Measurements from ENCODE around the gene CDC45.
A peak's percentile ranks its signal among the peaks of the same experiment; 100 is the strongest.
"Not testable (repeated sequence)": the region's sequence is repeated elsewhere in the genome, so short reads cannot be mapped to it uniquely, and the experiment has no call there.

CDC45 gene

DNA sequence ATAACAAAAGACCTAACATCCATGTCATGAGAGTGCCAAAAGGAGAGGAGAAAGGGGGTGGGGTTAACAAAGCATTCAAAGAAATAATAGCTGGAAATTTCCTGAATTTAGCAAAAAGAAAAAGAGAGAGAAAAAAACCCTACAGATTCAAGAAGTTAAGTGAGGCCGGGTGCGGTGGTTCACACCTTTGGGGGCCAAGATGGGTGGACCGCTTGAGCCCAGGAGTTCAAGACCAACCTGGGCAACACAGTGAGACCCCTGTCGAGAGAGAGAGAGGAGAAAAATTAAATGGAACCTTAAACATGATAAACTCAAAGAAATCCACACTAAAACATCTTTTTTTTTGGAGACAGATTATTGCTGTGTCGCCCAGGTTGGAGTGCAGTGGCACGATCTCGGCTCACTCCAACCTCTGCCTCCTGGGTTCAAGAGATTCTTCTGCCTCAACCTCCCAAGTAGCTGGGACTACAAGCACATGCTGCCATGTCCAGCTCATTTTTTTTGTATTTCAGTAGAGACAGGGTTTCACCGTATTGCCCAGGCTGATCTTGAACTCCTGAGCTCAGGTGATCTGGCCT is 53.4 kb downstream of the CDC45 start:
- H3K9me3 Mint-ChIP-seq, result no peaks in the 10 kb centered on the region
- H3K4me1 Mint-ChIP-seq, result no peaks in the 10 kb centered on the region
- ATAC-seq (no peak), DNase-seq (ENCODE audit: low spot score in 2 of 2) (no peak)
- no peak overlapping the region for H3K27ac Mint-ChIP-seq
- H3K4me3 Mint-ChIP-seq, result no peak overlapping the region
- H3K36me3 Mint-ChIP-seq, result no peaks in the 10 kb centered on the region

DNA sequence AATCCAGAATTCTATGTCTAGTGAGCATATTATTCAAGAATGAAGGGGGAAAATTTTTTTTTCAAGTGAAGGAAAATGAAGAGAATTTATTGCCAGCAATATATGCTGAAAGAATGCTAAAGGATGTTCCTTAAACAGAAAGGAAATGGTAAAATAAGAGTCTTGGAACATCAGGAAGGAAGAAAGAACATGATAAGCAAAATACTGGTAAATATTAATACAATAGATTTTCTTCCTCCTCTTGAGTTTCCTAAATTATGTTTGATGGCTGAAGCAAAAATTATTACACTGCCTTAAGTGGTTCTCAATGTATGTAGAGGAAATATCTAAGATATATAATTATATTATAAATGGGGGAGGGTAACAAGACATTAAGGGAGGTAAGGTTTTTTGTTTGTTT is 54.1 kb downstream of the CDC45 start:
- H3K9me3 Mint-ChIP-seq, result no peaks in the 10 kb centered on the region
- no peak overlapping the region for H3K4me3 Mint-ChIP-seq
- no peaks in the 10 kb centered on the region for H3K4me1 Mint-ChIP-seq
- no peak overlapping the region for H3K27ac Mint-ChIP-seq
- H3K36me3 Mint-ChIP-seq, result no peaks in the 10 kb centered on the region
- ATAC-seq (no peak), DNase-seq (ENCODE audit: low spot score in 2 of 2) (no peak)

DNA sequence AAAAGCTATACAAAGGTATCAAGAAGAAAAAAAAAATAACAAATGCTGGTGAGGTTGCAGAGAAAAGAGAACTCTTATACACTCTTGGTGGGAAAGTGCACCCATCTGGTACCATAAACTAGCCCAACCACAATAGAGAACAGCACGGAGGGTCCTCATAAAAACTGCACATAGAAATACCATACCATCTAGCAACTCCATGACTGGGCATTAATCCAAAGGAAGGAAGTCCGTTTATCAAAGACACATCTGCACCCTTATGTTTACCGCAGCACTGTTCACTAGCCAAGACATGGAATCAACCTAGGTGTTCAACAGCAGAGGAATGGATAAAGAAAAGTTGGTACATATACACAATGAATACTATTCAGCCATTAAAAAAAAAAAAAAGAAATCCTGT is 55.3 kb downstream of the CDC45 start:
- DNase-seq (ENCODE audit: low spot score in 2 of 2), result no peak

DNA sequence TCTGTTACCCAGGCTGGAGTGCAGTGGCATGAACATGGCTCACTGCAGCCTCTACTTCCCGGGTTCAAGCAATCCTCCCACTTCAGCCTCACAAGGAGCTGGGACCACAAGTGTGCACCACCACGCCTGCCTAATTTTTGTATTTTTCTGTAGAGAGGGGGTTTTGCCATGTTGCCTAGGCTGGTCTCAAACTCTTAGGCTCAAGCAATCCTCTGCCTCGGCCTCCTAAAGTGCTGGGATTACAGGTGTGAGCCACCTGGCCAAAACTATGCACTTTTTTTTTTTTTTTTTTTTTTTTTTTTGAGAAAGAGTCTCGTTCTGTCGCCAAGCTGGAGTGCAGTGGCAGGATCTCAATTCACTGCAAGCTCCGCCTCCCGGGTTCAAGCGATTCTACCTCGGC is 56.8 kb downstream of the CDC45 start:
- Mint-ChIP-seq H3K9me3 (no peaks in the 10 kb centered on the region), H3K4me1 (no peaks in the 10 kb centered on the region)

More for the DNA sequence above, 55.3 kb downstream of the CDC45 start:
- ATAC-seq, result no peak
- Mint-ChIP-seq H3K4me1 (no peaks in the 10 kb centered on the region), H3K4me3 (no peak overlapping the region), H3K36me3 (no peaks in the 10 kb centered on the region), H3K27ac (no peak overlapping the region), H3K9me3 (no peaks in the 10 kb centered on the region)

DNA sequence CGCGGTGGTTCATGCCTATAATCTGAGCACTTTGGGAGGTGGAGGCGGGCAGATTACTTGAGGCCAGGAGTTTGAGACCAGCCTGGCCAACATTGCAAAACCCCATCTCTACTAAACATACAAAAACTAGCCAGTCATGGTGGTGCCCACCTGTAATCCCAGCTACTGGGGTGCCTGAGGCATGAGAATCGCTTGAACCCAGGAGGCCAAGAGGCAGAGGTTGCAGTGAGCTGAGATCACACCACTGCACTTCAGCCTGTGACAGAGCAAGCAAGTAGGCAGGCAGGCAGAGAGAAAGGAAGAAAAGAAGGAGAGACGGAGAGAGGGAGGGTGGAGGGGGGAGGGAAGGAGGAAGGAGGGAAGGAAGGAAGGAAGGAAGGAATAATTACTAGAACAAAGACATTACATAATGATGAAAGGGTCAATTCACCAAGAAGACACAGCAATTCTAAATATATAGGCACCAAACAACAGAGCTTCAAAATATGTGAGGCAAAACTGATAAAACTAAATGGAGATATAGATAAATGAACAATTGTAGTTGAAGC is 58.3 kb downstream of the CDC45 start:
- Mint-ChIP-seq H3K27ac (no peak overlapping the region), H3K36me3 (no peaks in the 10 kb centered on the region), H3K4me1 (no peaks in the 10 kb centered on the region), H3K9me3 (no peaks in the 10 kb centered on the region), H3K4me3 (no peak overlapping the region)
- DNase-seq (ENCODE audit: low spot score in 2 of 2), result no peak
- ATAC-seq, result no peak

More for the DNA sequence above, 56.8 kb downstream of the CDC45 start:
- H3K36me3 Mint-ChIP-seq, result no peaks in the 10 kb centered on the region
- no peak for ATAC-seq
- no peak overlapping the region for H3K27ac Mint-ChIP-seq
- no peak overlapping the region for H3K4me3 Mint-ChIP-seq
- DNase-seq (ENCODE audit: low spot score in 2 of 2), result no peak

DNA sequence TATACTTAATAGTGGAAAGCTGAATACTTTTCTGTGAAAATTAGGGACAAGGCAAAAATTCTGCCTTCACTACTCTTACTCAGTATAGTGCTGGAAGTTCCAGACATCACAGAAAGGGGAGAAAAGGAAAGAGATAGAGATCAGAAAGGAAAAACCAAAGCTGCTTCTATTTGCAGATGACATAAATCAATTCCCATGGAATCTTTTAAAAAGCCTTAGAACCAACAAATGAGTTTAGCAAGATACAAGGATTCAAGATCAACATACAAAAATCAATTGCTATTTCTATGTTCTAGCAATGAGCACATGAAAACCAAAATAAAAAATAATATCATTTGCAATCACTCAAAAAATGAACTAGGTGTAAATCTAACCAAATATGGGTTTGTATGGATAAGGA is 60.7 kb downstream of the CDC45 start:
- DNase-seq (ENCODE audit: low spot score in 2 of 2) (no peak), ATAC-seq (no peak)
- Mint-ChIP-seq H3K36me3 (no peaks in the 10 kb centered on the region), H3K4me1 (no peaks in the 10 kb centered on the region), H3K27ac (no peak overlapping the region), H3K4me3 (no peak overlapping the region), H3K9me3 (no peaks in the 10 kb centered on the region)

DNA sequence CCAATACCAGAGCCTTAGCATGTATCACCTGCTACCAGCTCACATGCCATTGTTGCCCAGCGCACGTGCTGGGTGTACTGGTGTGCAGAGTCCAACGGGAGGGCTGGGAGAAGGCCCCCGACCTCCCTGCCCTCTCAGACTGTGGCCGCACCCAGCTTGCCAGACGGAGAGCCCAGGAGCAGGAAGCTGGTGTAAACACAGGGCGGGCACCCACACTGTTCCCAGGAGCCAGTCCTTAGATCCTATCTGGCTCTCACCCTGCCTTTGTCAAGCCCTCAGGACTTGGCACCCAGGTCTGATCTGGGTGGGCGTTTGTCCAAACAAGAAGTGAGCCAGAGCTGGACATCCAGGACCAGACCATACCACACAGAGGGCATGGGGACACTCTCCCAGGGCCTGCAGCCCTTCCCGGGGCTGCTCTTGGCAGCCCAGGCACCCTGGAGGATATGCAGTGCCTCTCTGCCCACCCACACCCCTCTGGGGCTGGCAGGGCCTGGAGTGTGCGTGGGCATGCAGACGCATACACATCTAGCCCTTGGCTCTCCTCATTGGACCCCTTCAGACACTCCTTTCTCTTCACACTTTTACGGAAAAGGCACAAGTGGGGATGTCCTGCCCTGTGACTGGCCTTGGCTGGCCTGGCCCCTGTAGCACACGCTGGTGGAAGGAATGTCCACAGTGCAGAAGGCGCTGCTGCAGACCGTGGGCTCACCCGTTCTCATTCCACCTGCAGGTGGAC is 64.4 kb downstream of the CDC45 start:
- H3K4me3 Mint-ChIP-seq, result no peak overlapping the region
- H3K36me3 Mint-ChIP-seq, result no peaks in the 10 kb centered on the region
- H3K27ac Mint-ChIP-seq, result no peak overlapping the region
- ATAC-seq, result no peak
- DNase-seq (ENCODE audit: low spot score in 2 of 2), result no peak
- no peaks in the 10 kb centered on the region for H3K9me3 Mint-ChIP-seq
- no peaks in the 10 kb centered on the region for H3K4me1 Mint-ChIP-seq

DNA sequence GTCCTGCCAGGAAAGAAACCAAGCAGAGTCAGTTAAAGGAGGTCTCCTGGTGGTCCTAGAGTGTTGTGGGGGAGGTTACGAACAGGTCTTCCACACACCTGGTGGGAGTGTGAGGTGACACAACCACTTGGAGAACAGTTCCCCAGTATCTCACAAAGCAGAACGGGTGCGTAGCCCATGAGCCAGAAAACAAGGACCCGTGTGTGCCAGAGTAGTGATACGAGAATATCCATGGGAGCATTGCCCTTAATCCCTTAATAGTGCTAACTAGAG is 66.2 kb downstream of the CDC45 start:
- H3K27ac Mint-ChIP-seq, result no peak overlapping the region
- DNase-seq (ENCODE audit: low spot score in 2 of 2), result no peak

DNA sequence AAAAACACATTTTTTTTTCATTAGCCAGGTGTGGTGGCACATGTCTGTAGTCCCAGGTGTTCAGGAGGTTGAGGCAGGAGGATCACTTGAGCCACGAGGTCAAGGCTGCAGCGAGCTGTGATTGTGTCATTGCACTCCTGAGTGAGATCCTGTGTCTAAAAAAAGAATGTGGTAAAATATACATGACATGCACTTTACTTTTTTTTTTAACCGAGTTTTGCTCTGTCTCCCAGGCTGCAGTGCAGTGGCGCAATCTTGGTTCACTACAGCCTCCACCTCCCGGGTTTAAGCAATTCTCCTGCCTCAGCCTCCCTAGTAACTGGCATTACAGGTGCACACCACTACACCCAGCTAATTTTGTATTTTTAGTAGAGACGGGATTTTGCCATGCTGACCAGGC is 67.0 kb downstream of the CDC45 start:
- Mint-ChIP-seq H3K4me1 (no peaks in the 10 kb centered on the region), H3K36me3 (no peaks in the 10 kb centered on the region), H3K9me3 (no peaks in the 10 kb centered on the region), H3K27ac (no peak overlapping the region), H3K4me3 (no peak overlapping the region)
- DNase-seq (ENCODE audit: low spot score in 2 of 2) (no peak), ATAC-seq (no peak)

More for the DNA sequence above, 66.2 kb downstream of the CDC45 start:
- ATAC-seq, result no peak
- Mint-ChIP-seq H3K4me3 (no peak overlapping the region), H3K36me3 (no peaks in the 10 kb centered on the region), H3K4me1 (no peaks in the 10 kb centered on the region), H3K9me3 (no peaks in the 10 kb centered on the region)

DNA sequence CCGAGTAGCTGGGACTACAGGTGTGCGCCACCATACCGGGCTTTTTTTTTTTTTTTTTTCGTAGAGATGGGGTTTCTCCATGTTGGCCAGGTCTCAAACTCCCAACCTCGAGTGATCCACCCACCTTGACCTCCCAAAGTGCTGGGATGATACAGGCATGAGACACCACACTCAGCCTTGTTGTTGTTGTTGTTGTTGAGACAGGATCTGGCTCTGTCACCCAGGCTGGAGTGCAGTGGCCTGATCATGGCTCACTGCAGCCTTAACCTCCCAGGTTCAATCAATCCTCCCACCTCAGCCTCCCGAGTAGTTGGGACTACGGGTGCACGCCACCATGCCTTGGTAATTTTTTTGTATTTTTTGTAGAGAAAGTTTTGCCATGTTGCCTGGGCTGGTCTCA is 67.9 kb downstream of the CDC45 start:
- Mint-ChIP-seq H3K4me1 (no peaks in the 10 kb centered on the region), H3K9me3 (no peaks in the 10 kb centered on the region)
- ATAC-seq, result no peak

DNA sequence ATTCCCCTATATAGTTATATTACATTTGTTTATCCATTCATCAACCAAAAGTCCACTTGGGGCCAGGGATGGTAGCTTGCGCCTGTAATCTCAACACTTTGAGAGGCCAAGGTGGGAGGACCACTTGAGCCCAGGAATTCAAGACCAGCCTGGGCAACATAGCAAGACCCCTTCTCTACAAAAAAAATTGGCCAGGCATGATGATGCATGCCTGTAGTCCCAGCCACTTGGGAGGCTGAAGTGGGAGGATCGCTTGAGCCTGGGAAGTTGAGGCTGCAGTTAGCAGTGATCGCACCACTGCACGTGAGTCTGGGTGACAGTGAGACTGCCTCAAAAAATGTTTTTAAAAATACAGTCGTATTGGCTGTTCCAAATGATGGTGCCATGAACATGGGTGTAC is 68.7 kb downstream of the CDC45 start:
- DNase-seq (ENCODE audit: low spot score in 2 of 2); ATAC-seq; H3K4me3 Mint-ChIP-seq; H3K9me3 Mint-ChIP-seq; H3K4me1 Mint-ChIP-seq; H3K27ac Mint-ChIP-seq; H3K36me3 Mint-ChIP-seq: not testable (repeated sequence)

More for the DNA sequence above, 67.9 kb downstream of the CDC45 start:
- Mint-ChIP-seq H3K4me3 (no peak overlapping the region), H3K27ac (no peak overlapping the region), H3K36me3 (no peaks in the 10 kb centered on the region)
- no peak for DNase-seq (ENCODE audit: low spot score in 2 of 2)

DNA sequence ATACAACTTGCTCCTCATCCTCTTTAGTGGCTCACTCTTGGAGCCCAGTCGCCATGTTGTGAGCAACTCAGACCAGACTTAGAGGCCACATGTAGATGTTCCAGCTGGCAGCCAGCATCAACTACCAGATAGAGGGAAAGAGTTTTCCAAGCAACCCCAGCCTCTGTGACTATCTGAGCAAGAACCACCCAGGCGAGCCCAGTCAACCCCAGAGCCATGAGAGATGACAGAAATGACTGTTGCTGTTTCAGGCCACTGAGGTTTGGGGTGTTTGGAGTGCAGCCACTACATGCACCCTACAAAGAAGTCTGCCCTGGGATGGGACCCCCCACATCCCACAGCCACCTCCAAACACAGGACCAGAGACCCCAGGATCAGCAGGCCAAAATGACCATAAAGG is 69.2 kb downstream of the CDC45 start:
- H3K27ac Mint-ChIP-seq, result no peak overlapping the region
- no peaks in the 10 kb centered on the region for H3K4me1 Mint-ChIP-seq
- H3K36me3 Mint-ChIP-seq, result no peaks in the 10 kb centered on the region
- DNase-seq (ENCODE audit: low spot score in 2 of 2) (no peak), ATAC-seq (peak; percentile 62)
- no peak overlapping the region for H3K4me3 Mint-ChIP-seq
- no peaks in the 10 kb centered on the region for H3K9me3 Mint-ChIP-seq

DNA sequence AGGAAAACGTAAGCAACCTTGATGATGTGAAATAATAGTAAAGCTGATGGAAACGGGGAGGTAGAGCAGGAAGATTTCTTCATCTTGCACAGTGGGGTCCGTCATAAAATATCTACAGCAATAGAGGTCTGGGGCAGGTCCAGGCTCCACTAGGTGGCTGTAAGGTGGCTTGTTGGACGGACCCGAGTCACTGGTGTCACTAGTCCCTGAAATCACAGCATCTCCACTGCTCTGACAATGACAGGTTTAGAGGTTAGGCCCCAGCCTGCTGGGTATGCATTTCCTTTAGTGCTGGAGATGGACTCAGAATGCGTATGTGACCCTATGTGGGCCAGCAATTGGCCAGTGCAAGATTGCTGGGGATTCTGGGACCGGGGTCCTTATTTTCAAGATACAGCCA is 69.7 kb downstream of the CDC45 start:
- H3K27ac Mint-ChIP-seq, result no peak overlapping the region
- H3K36me3 Mint-ChIP-seq, result no peaks in the 10 kb centered on the region
- no peak overlapping the region for H3K4me3 Mint-ChIP-seq
- ATAC-seq (no peak), DNase-seq (ENCODE audit: low spot score in 2 of 2) (no peak)
- H3K9me3 Mint-ChIP-seq, result no peaks in the 10 kb centered on the region
- no peaks in the 10 kb centered on the region for H3K4me1 Mint-ChIP-seq

DNA sequence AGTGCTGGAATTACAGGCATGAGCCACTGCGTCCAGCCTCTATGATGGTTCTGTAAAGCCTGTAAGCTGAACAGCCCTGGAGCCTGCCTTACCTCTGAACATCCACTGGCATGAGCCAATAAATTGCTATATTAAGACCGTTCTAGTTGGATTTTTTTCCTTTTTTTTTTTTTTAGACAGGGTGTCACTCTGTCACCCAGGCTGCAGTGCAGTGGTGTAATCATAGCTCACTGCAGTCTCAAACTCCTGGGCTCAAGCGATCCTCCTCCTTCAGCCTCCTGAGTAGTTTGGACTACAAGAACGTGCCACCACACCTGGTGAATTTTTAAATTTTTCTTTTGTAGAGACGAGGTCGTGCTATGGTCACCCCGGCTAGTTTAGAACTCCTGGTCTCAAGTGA is 70.7 kb downstream of the CDC45 start:
- ATAC-seq (no peak), DNase-seq (ENCODE audit: low spot score in 2 of 2) (no peak)
- Mint-ChIP-seq H3K36me3 (no peaks in the 10 kb centered on the region), H3K27ac (no peak overlapping the region), H3K4me3 (no peak overlapping the region), H3K9me3 (no peaks in the 10 kb centered on the region), H3K4me1 (no peaks in the 10 kb centered on the region)

DNA sequence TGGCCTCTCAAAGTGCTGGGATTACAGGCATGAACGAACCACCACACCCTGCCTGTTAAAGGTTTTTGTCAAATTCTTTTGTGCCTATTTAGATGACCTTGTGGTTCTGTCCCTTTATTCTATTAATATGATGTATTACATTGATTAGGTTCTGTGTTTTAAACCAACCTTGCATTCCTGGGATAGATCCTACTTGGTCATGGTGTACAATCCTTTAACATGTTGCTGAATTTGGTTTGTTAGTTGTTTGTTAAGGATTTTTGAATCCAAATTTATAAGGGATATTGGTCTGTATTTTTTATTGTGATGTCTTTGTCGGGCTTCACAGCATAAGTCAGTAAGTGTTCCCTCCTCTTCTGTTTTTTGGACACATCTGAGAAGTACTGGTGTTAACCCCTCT is 73.5 kb downstream of the CDC45 start:
- H3K27ac Mint-ChIP-seq, result no peak overlapping the region
- H3K4me3 Mint-ChIP-seq, result no peak overlapping the region
- no peaks in the 10 kb centered on the region for H3K36me3 Mint-ChIP-seq
- DNase-seq (ENCODE audit: low spot score in 2 of 2), result no peak
- H3K9me3 Mint-ChIP-seq, result no peaks in the 10 kb centered on the region
- no peak for ATAC-seq
- no peaks in the 10 kb centered on the region for H3K4me1 Mint-ChIP-seq

DNA sequence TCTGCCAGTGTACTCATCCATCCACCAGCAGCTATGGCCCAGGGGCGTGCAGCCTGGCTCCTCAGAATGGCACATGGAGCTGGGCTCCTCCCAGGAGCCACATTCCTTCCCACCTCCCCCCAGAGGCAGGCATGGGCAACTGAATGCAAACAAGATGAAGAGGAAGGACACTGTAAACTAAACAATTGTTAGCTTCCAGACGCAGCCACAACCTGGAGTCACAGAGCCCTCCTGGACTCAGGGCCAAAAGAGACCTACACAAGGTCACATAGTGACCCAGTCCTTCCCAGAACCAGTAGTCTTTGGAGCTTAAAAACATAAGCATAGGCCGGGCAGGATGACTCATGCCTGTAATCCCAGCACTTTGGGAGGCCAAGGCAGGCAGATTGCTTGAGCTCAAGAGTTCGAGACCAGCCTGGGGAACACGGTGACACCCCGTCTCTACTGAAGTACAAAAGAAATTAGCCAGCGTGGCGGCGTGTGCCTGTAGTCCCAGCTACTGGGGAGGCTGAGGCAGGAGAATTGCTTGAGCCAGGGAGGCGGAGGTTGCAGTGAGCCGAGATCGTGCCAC is 75.2 kb downstream of the CDC45 start:
- Mint-ChIP-seq H3K36me3 (no peaks in the 10 kb centered on the region), H3K4me1 (no peaks in the 10 kb centered on the region), H3K9me3 (no peaks in the 10 kb centered on the region), H3K4me3 (no peak overlapping the region), H3K27ac (no peak overlapping the region)
- DNase-seq (ENCODE audit: low spot score in 2 of 2), result no peak
- ATAC-seq, result no peak
